ENCODE results near the gene OVCA2.
A peak's percentile ranks its signal among the peaks of the same experiment; 100 is the strongest.

Gene OVCA2

DNA sequence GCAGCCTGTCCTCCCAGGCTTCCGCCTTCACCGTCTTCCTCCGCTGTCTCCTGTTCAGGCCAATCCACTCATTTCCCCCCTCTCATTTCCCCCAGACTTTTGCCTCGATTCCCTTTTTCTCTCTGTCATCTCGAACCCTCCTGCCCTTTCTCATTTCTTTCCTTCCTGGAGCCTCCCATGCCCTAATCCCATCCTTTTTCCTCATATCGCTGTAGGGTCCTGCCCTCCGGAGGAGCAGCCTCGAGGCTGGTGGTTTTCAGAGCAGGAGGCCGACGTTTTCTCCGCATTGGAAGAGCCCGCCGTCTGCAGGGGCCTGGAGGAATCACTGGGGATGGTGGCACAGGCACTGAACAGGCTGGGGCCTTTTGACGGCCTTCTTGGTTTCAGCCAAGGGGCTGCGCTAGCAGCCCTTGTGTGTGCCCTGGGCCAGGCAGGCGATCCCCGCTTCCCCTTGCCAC, 597 bp downstream of the OVCA2 start (continued):
- TF ChIP-seq, protein P1, sequence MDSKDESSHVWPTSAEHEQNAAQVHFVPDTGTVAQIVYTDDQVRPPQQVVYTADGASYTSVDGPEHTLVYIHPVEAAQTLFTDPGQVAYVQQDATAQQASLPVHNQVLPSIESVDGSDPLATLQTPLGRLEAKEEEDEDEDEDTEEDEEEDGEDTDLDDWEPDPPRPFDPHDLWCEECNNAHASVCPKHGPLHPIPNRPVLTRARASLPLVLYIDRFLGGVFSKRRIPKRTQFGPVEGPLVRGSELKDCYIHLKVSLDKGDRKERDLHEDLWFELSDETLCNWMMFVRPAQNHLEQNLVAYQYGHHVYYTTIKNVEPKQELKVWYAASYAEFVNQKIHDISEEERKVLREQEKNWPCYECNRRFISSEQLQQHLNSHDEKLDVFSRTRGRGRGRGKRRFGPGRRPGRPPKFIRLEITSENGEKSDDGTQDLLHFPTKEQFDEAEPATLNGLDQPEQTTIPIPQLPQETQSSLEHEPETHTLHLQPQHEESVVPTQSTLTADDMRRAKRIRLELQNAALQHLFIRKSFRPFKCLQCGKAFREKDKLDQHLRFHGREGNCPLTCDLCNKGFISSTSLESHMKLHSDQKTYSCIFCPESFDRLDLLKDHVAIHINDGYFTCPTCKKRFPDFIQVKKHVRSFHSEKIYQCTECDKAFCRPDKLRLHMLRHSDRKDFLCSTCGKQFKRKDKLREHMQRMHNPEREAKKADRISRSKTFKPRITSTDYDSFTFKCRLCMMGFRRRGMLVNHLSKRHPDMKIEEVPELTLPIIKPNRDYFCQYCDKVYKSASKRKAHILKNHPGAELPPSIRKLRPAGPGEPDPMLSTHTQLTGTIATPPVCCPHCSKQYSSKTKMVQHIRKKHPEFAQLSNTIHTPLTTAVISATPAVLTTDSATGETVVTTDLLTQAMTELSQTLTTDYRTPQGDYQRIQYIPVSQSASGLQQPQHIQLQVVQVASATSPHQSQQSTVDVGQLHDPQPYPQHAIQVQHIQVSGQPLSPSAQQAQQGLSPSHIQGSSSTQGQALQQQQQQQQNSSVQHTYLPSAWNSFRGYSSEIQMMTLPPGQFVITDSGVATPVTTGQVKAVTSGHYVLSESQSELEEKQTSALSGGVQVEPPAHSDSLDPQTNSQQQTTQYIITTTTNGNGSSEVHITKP (tag by site-specific recombination; IDR thresholded peaks at IDR 0.05), result peak; percentile 64; the same call in 1 of the 2 replicates
- TF ChIP-seq ZNF473 (tag by site-specific recombination; IDR thresholded peaks at IDR 0.05) (no peak), ZNF560 (tag by site-specific recombination; IDR thresholded peaks at IDR 0.05; ENCODE audit: borderline replicate concordance) (no peak), ZBTB48 (tag by site-specific recombination; IDR thresholded peaks at IDR 0.05) (no peak), TCF7L2 (IDR thresholded peaks at IDR 0.05; ENCODE audit: borderline replicate concordance, low read depth, low read length) (no peak), ZBTB17 (tag by site-specific recombination; IDR thresholded peaks at IDR 0.05) (peak; percentile 60; the same call in 1 of the 2 replicates), ZNF561 (tag by site-specific recombination; IDR thresholded peaks at IDR 0.05; ENCODE audit: borderline replicate concordance) (no peak), KLF1 (tag by site-specific recombination; IDR thresholded peaks at IDR 0.05) (no peak), ZFP3 (tag by site-specific recombination; IDR thresholded peaks at IDR 0.05; ENCODE audit: low read depth) (no peak), WT1 (tag by site-specific recombination; IDR thresholded peaks at IDR 0.05) (no peak), ZNF169 (tag by site-specific recombination; IDR thresholded peaks at IDR 0.05) (no peak), ZNF37A (tag by site-specific recombination; IDR thresholded peaks at IDR 0.05) (no peak), ZIC2 (tag by site-specific recombination; IDR thresholded peaks at IDR 0.05) (no peak), REPIN1 (tag by site-specific recombination; IDR thresholded peaks at IDR 0.05; ENCODE audit: low read depth) (no peak), ZFHX2 (tag by site-specific recombination; conservative IDR thresholded peaks at IDR 0.05) (no peak), ZNF23 (tag by site-specific recombination; IDR thresholded peaks at IDR 0.05; ENCODE audit: borderline replicate concordance) (no peak), ZNF830 (tag by site-specific recombination; IDR thresholded peaks at IDR 0.05; ENCODE audit: low read depth) (no peak), ZNF354C (tag by site-specific recombination; IDR thresholded peaks at IDR 0.05; ENCODE audit: borderline replicate concordance, low read depth) (no peak), ZNF335 (tag by site-specific recombination; conservative IDR thresholded peaks at IDR 0.05) (peak; percentile 53)
- TF ChIP-seq, protein P2, sequence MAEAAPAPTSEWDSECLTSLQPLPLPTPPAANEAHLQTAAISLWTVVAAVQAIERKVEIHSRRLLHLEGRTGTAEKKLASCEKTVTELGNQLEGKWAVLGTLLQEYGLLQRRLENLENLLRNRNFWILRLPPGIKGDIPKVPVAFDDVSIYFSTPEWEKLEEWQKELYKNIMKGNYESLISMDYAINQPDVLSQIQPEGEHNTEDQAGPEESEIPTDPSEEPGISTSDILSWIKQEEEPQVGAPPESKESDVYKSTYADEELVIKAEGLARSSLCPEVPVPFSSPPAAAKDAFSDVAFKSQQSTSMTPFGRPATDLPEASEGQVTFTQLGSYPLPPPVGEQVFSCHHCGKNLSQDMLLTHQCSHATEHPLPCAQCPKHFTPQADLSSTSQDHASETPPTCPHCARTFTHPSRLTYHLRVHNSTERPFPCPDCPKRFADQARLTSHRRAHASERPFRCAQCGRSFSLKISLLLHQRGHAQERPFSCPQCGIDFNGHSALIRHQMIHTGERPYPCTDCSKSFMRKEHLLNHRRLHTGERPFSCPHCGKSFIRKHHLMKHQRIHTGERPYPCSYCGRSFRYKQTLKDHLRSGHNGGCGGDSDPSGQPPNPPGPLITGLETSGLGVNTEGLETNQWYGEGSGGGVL (tag by site-specific recombination; IDR thresholded peaks at IDR 0.05), result no peak; the same call in 1 of the 2 replicates
- TF ChIP-seq, protein P3, sequence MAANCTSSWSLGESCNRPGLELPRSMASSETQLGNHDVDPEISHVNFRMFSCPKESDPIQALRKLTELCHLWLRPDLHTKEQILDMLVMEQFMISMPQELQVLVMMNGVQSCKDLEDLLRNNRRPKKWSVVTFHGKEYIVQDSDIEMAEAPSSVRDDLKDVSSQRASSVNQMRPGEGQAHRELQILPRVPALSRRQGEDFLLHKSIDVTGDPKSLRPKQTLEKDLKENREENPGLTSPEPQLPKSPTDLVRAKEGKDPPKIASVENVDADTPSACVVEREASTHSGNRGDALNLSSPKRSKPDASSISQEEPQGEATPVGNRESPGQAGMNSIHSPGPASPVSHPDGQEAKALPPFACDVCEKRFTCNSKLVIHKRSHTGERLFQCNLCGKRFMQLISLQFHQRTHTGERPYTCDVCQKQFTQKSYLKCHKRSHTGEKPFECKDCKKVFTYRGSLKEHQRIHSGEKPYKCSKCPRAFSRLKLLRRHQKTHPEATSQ (tag by site-specific recombination; IDR thresholded peaks at IDR 0.05), result no peak
- TF ChIP-seq, protein P4, sequence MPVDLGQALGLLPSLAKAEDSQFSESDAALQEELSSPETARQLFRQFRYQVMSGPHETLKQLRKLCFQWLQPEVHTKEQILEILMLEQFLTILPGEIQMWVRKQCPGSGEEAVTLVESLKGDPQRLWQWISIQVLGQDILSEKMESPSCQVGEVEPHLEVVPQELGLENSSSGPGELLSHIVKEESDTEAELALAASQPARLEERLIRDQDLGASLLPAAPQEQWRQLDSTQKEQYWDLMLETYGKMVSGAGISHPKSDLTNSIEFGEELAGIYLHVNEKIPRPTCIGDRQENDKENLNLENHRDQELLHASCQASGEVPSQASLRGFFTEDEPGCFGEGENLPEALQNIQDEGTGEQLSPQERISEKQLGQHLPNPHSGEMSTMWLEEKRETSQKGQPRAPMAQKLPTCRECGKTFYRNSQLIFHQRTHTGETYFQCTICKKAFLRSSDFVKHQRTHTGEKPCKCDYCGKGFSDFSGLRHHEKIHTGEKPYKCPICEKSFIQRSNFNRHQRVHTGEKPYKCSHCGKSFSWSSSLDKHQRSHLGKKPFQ (tag by site-specific recombination; IDR thresholded peaks at IDR 0.05), result no peak
- TF ChIP-seq, protein P5, sequence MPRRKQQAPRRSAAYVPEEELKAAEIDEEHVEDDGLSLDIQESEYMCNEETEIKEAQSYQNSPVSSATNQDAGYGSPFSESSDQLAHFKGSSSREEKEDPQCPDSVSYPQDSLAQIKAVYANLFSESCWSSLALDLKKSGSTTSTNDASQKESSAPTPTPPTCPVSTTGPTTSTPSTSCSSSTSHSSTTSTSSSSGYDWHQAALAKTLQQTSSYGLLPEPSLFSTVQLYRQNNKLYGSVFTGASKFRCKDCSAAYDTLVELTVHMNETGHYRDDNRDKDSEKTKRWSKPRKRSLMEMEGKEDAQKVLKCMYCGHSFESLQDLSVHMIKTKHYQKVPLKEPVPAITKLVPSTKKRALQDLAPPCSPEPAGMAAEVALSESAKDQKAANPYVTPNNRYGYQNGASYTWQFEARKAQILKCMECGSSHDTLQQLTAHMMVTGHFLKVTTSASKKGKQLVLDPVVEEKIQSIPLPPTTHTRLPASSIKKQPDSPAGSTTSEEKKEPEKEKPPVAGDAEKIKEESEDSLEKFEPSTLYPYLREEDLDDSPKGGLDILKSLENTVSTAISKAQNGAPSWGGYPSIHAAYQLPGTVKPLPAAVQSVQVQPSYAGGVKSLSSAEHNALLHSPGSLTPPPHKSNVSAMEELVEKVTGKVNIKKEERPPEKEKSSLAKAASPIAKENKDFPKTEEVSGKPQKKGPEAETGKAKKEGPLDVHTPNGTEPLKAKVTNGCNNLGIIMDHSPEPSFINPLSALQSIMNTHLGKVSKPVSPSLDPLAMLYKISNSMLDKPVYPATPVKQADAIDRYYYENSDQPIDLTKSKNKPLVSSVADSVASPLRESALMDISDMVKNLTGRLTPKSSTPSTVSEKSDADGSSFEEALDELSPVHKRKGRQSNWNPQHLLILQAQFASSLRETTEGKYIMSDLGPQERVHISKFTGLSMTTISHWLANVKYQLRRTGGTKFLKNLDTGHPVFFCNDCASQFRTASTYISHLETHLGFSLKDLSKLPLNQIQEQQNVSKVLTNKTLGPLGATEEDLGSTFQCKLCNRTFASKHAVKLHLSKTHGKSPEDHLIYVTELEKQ (tag by site-specific recombination; IDR thresholded peaks at IDR 0.05; ENCODE audit: borderline replicate concordance), result no peak
- TF ChIP-seq, protein P6, sequence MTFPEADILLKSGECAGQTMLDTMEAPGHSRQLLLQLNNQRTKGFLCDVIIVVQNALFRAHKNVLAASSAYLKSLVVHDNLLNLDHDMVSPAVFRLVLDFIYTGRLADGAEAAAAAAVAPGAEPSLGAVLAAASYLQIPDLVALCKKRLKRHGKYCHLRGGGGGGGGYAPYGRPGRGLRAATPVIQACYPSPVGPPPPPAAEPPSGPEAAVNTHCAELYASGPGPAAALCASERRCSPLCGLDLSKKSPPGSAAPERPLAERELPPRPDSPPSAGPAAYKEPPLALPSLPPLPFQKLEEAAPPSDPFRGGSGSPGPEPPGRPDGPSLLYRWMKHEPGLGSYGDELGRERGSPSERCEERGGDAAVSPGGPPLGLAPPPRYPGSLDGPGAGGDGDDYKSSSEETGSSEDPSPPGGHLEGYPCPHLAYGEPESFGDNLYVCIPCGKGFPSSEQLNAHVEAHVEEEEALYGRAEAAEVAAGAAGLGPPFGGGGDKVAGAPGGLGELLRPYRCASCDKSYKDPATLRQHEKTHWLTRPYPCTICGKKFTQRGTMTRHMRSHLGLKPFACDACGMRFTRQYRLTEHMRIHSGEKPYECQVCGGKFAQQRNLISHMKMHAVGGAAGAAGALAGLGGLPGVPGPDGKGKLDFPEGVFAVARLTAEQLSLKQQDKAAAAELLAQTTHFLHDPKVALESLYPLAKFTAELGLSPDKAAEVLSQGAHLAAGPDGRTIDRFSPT (tag by site-specific recombination; IDR thresholded peaks at IDR 0.05), result no peak
